Jurkat, Clone E6-1 (cell line): Measurements from ENCODE around the gene RAMP1.

Source experiments
- DNase-seq: peaks from one replicate; pipeline ENCODE4 v3.0.0-alpha.2; 2011; ENCODE audit warnings: low read depth, low spot score
- H3K4me3 ChIP-seq: 2 replicates; pipeline ENCODE4 v1.5.1; 2011; ENCODE audit warnings: mild to moderate bottlenecking, low read length, control low read depth, moderate library complexity

Gene RAMP1

GRCh38 chr2:237889016-237889415, 29.6 kb downstream of the RAMP1 start:
- H3K4me3 ChIP-seq: no peak overlapping the region
- DNase-seq: no peak

GRCh38 chr2:237889811-237890210, 30.4 kb downstream of the RAMP1 start:
- H3K4me3 ChIP-seq: no peak overlapping the region
- DNase-seq: no peak

DNA sequence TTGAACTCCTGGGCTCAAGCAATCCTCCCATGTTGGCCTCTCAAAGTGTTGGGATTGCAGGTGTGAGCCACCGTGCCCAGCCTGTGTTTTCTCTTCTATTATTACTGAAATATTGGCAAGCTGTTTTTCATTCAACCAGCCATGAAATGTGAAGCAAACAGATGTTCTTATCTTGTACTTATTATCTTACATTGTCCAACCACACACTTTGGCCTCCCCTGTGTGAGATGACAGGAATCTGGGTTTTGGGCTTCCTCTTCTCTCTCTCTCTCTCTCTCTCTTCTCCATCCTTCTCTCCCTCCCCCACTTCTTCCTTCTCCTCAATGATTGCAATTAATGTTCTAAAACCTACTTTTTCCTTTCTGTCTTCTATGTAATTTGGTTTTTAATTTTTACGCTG, 33.1 kb downstream of the RAMP1 start:
- peak; percentile 51 for DNase-seq
- H3K4me3 ChIP-seq: no peak overlapping the region

DNA sequence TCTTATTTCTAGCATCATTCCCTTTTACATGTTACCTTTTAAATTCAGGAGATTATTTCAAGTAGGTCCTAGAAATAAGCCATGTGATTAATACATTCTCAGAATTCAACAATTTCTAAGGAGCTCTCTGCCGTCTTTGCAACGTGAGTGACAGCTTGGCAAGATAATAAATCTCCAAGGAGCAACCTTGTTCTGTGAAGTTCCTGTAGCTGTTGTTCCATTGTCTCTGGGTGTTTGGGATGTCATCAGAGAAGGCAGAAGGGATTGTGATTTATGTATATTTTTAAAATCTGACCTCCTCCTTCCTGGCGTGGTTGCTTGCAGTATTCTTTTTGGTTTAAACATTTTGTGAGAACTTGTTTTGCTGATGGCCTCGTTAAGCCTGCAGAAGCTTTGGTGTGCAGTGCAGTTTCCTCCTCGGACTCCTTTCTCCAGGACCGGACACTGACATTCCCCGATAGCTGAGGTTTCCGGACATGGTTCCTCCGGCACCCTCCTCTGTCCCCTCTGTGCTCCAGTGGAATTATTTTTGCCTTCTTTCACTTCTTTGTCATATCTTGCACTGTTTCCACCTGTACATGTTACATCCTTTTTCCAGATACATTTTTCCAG, 33.7 kb downstream of the RAMP1 start:
- no peak for DNase-seq
- no peak overlapping the region for H3K4me3 ChIP-seq

- no peak overlapping the region for H3K4me3 ChIP-seq
- no peak for DNase-seq
Measured at GRCh38 chr2:237894396-237894979, 35.1 kb downstream of the RAMP1 start.

- H3K4me3 ChIP-seq: no peak overlapping the region
- DNase-seq: no peak
Measured at GRCh38 chr2:237894986-237895543, 35.6 kb downstream of the RAMP1 start.

DNA sequence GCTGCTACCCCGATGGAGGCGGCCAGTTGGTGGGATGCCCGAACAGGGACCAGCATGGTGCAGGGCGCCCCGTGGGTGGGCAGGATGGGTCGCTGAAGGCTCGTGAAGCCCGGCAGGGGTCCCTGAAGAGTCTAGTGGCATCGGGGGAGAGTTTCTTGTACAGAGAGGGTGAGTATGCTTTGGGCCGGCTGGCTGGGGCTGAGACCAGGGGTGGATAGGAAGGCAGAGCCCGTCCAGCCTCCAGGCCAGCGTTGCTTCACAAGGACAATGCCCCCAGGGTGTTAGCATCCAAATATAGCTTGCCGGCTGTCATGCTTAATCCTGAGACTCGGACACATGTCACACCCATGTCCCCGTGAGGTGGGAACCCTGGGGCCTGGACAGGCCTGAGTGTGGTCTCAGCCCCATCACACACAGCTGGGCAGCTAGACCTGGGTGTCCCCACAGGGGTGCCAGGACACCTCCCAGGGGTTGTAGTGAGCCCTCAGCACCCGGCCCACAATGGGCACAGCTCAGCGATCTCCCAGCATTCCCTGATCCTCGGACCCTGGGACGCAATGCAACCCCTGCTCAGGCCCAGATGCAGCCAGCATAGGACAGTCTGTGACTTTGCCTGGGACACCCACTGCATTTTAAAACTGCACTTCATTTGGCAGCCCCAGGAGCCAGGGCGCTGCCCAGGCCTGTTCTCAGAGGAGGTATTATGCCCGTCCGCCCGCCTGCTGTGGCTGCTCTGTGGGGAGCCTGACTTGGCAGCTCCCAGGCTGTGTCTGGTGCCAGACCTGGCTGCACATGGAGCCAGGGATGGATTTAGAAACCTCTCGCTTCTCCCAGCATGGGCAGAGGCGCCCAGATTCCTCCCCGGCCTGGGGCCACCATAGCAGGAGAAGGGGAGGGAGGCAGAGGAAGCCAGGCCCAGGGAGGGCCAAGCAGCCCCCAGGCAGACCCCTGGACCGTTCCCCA, 36.4 kb downstream of the RAMP1 start:
- no peak overlapping the region for H3K4me3 ChIP-seq
- no peak for DNase-seq

DNA sequence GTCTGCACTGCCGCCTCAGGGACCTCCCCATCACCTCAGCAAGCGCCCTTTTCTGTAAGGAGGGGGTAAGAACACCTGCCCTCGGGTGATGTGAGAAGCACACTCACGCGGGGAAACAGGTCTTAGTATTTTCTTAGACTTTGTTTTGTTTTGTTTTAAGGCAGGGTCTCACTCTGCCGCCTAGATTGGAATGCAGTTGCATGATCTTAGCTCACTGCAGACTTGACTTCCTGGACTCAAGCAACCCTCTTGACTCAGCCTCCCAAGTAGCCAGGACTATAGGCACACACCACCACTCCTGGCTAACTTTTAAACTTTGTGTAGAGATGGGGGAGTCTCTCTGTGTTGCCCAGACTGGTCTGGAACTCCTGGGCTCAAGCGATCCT, 37.1 kb downstream of the RAMP1 start:
- no peak overlapping the region for H3K4me3 ChIP-seq
- no peak for DNase-seq

DNA sequence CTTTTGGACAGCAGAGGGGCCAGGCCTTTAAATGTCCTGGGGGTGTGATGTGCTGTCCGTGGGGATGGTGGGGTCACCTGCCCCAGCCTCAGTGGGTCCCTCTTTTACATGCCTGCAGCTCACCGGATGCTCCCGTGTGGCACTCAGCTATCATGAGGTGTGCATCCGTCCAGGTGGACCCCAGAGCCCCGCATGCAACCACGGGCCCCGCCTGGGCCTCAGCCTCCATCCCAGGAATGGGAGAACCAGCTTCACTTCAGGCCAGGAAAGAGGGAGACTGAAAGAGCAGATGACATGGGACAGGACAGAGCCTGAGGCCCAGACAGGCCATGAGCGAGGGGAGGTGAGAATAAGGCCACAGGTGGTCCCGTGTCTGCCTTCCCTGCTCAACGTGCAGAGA, 37.5 kb downstream of the RAMP1 start:
- H3K4me3 ChIP-seq: no peak overlapping the region
- no peak for DNase-seq

DNA sequence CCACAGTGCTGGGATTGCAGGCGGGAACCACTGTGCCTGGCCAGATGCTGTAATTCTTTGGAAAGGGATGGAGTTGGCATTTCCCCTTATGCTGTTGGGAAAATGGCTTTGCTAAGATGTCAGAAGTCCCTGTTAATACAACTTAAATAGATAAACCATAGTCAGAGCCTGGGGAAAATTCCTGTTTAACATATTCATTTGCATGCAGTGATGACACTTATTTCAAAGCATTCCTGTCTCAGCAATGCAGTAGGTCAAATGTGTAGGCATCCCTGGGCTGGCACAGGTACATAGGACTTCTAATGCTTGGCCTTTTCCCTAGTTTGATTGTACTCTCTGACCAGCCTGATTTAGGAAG, 38.6 kb downstream of the RAMP1 start:
- no peak overlapping the region for H3K4me3 ChIP-seq
- no peak for DNase-seq

DNA sequence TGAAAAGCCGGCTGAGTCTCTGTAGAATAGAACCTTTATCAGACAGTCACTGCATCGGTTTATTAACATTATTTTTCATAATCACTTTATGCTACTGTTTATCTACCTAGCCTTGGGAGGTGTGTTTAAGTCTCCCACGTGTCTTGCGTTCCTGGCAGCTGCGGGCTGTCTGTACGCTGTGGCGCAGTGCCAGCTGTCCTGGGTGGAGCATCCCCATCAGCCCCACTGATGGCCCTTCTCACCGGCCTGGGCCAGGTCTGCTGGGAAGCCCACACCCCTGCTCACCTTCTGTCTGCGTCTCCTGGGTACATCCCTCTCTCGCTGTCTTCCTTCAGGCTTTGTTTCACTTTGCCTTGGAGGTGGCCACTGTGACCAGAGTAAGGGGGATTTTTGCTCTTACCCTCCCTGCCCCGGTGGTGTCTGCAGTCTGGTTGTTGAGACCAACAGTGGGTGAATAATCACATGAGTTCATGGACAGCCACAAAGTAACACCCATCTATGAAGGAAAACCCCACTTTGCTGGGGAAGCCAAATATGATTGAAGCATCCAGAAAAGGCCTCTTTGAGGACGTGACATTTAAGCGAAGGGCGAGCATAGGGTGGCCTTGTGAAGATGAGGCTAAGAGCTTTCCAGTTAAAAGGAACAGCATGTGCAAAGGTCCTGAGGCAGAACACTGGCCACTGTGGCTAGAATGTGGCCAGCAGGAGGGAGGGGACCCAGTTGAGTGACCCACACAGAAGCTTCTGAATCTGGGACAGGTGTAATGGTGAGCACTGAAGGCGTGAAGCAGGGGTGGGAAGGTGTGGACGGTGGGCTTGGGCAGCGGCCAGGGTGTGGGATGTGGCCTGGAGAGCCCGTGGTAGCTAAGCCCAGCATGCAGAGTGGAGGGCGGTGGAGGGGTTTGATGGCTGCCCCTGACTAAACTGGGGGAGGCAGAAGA, 41.7 kb downstream of the RAMP1 start:
- no peak overlapping the region for H3K4me3 ChIP-seq
- no peak for DNase-seq

DNA sequence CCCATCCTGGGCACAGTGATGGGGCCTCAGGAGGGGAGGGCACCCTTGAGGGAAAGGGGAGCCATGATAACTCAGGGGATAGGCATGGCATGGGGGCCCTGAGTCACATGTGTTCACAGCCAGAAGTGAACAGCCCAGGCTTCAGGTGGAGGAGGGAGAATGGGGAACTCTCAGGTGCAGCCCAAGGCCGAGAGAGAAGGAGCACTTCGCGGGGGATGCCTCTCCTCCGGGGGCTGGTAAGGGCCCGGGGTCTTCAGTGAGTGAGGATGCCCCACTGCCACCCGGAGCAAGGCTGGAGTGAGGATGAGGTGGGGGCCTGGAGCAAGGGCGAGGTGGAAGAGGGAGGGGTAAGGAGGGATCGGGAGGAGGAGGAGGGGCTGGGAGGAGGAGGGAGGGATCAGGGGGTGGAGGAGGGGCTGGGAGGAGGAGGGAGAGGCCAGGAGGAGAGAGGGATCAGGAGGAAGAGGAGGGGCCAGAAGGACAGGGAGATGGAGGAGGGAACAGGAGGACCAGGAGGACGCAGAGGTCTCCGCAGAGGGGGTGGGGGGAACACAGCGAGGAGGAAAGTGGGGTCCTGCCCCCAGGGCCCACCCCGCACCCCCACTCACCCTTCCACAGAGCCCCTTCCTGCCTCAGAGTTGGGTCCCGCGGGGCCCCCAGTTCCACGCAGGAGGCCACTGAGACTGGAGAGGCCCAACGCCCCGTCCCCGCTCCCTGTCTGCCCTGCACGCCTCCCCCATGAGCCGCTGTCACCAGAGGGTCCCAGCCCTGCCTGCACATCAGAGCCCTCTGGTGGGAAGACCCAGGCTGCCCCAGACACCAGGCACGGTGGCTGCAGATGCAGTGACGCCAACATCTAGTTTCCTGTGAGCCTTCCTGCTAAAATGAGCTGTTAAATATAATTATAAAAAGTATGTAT, 42.8 kb downstream of the RAMP1 start:
- DNase-seq: no peak
- H3K4me3 ChIP-seq: no peak overlapping the region

DNA sequence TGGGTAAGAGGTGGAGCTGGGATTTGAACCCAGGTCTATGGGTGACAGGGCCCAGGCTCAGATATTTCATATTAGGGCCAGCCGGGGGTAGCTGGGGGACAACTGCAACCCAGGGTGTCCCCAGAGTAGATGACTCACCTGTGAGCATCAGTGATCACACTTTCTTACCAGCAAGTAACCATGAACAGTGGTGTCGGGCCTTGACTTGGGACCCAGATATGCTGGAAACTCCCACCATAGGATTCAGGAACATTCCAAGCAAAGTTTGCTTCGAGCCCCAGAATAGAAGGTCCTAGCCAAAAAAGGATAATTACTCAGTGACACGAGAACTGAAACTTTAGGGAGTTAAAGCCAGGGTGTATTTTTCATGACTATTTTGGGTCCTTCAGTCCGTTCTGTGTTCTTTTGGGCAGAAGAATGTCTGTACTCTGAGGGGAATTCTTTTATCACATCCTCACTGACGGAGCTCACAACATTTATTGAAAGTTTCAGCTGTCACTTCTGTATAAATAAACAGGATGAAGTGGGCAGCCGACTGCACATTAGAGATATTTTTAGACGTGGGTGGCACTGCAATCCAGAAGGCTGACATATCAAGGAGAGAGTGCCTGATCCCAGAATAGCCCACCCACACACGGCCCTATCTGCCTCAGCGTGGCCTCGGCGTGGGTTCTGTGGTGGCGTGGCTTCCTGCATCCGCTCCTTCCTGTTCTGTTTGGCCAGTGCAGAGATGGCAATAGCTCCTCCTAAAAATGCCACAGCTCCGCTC, 45.6 kb downstream of the RAMP1 start:
- no peak for DNase-seq
- no peak overlapping the region for H3K4me3 ChIP-seq

GRCh38 chr2:237907144-237907543, 47.7 kb downstream of the RAMP1 start:
- no peak for DNase-seq
- H3K4me3 ChIP-seq: no peak overlapping the region

GRCh38 chr2:237909075-237909695, 49.8 kb downstream of the RAMP1 start:
- no peak for DNase-seq
- H3K4me3 ChIP-seq: no peak overlapping the region

DNA sequence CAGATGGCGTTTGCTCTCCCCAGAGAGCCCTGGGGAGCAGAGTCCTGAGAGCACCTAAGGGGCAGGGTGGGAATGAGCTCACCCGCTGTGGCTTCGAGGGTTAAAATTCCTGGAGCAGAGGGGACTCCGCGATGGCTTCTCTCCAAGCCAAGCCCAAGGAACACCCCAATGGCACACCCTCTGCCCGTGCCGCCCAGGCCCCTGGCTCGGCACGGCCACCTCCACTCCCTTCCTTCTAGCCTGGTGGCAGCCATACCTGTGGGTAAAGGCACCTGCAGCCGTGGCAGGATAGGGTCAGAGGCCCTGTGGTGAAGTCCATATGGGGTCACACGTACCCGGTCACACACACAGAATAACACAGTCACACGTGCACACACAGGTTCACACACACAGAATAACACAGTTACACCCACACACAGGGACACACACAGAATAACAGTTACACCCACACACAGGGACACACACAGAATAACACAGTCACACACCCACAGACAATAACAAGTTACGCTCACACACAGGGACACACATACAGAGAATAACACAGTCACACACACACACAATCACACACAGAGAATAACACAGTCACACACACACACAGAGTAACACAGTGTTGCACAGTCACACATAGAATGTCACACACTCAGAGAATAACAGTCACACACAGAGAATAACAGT, 50.5 kb downstream of the RAMP1 start:
- DNase-seq: no peak
- H3K4me3 ChIP-seq: no peak overlapping the region
